GM12872 (cell line): ENCODE results near the gene GFPT2.

Source experiments
- CTCF ChIP-seq: IDR thresholded peaks from 3 replicates; pipeline ENCODE4 v1.5.1; 2011; ENCODE audit warnings: low read depth, mild to moderate bottlenecking, low read length, moderate library complexity; ENCODE audit not compliant: insufficient read depth

GFPT2 gene

GRCh38 chr5:180347702-180348101 is 5.4 kb downstream of the GFPT2 start:
- no peak for TF ChIP-seq CTCF

- no peak for TF ChIP-seq CTCF
These were observed 6.8 kb downstream of the GFPT2 start for GRCh38 chr5:180346358-180346757.

DNA sequence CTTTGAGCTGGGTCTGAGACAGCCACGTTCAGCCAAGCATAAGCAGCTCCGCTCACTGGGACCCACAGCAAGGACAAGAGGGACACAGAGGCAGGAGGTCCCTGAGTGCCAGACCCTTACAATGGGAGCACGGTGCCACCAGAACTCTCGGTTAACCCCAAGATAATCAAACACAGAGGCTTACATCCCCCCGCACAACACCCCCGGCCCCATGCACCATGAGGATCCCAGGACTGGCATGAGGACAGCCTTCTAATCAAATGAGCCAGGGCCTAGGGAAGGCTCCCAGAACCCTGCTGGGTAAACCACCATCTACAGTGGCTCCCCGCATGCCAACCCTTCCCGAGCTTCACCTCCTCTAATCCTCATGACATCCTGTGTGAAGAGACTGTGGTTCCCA is 7.4 kb downstream of the GFPT2 start:
- no peak for TF ChIP-seq CTCF

DNA sequence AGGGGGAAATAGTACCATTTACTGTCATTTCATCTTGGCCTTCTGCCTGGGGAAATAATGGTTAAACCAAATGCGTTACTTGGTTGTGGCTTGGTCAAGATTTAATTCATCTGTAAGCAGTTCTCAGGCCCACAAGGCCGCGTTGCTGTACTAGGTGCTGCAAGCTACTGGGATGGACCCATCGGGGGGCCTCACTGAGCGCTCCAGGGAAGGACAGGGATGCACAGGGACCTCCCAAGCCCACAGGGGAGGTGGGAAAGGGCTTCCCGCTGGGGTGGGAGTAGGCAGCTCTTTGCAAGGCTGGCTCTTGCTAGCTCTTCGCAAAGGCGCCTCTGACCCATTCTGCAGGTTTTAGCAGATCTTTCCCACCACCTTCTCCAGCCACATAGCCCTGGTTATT is 8.0 kb downstream of the GFPT2 start:
- TF ChIP-seq CTCF = no peak

DNA sequence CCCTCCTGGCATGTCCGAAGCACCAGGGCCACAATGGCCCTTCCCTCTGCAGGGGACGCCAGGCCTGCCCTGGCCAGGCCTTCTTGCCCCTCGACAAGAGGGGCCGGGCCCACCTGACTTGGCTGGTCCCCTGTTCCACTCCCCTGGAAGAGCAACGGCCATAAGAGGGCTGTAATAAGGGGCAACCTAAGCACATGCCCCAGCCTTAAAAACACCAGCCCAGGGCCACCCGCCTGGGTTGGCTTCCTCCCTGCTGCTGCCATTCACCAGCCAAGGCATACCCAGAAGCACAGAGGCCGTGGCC is 8.5 kb downstream of the GFPT2 start:
- TF ChIP-seq CTCF = no peak

GRCh38 chr5:180343831-180344695 is 9.1 kb downstream of the GFPT2 start:
- TF ChIP-seq CTCF = no peak

DNA sequence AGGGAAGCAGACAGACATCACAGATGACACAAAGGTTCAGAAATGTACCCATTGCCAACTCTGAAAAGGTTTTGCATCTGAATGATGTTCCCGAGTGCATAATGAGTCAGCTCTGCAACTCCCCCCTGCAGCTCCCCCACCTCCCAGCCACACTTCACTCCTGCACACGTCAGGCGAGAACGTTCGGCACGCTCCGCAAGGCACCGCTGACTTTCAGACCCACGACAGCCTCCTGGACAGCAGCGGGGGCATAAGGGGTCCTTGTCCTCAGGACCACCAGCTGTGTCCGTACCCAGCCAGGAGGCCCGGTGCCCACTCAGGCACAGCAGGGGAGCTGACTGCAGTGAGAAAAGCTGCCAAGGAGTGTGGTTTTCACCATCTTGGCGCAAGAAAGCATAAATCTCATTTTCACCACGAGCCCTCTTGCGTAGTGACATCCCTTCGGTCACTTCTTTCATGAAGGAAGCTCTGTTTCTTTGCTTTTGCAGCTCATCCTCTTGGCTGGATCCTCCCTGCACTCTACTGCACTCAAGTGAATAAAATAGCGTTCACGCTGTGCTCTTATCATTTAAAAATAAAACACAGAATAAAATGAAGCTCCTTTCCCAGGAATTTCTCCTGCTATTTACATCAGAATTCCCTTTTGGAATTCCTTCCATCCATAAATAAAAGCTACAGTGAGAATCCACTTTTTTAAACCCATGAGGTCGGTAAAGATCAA is 9.9 kb downstream of the GFPT2 start:
- TF ChIP-seq CTCF = no peak
